ENCODE results near the gene FIBCD1. TPM values are rescaled to one million over a fixed set of nuclear protein-coding genes. Genes with fewer than 3 reads are reported as not detected.
A peak's percentile ranks its signal among the peaks of the same experiment; 100 is the strongest.

The FIBCD1 gene
- total RNA-seq, 1 experiment from 2014 or later, result 6.6 TPM

DNA sequence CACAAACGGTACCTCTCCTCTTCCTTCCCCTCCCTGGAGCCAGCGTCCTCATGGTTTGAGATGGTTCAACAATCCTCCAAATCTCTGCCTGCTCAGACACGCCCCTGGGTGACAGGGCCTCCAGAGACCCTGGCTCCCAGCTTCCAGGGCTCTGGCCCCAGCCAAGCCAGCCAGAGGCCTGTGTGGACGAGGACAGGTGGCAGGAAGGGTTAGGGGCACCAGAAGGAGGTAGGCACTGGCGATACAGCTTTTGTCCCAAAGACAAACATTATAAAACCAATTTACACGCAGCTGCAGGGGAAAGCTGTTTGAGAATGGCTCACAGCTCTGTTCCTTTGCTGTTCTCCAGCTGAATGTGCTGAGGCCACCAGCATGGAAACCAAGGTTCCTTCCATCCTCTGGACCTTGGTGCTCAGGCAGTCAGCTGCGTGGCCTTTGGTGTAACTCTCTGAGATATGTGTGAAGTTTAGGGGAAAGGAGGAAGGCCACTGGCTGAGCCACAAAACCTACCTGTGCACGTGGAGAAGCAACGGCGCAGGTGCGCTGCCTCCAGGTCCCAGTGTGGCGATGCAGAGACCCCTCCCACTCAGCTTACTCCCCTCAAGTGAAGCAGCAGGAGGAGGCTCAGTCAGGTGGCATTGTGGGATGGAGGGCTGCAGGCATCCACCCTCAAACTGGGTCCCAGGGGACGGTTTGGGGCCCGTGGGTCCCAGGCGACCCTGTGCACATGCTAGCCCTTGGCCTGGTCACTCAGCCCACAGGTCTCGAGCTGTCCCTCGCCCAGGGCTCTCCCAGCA lies 38.1 kb downstream of the FIBCD1 start:
- ATAC-seq, result no peak
- H3K4me3 Mint-ChIP-seq, result no peak overlapping the region
- H3K36me3 Mint-ChIP-seq, result no peaks in the 10 kb centered on the region
- TF ChIP-seq, protein P1, sequence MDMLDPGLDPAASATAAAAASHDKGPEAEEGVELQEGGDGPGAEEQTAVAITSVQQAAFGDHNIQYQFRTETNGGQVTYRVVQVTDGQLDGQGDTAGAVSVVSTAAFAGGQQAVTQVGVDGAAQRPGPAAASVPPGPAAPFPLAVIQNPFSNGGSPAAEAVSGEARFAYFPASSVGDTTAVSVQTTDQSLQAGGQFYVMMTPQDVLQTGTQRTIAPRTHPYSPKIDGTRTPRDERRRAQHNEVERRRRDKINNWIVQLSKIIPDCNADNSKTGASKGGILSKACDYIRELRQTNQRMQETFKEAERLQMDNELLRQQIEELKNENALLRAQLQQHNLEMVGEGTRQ (CRISPR knock-in tag; IDR thresholded peaks at IDR 0.05), result no peak
- TF ChIP-seq ZBTB21 (CRISPR knock-in tag; IDR thresholded peaks at IDR 0.05; ENCODE audit: borderline replicate concordance) (no peak), KAT7 (CRISPR knock-in tag; IDR thresholded peaks at IDR 0.05; ENCODE audit: borderline replicate concordance) (no peak), JAZF1 (CRISPR knock-in tag; IDR thresholded peaks at IDR 0.05) (no peak), NFATC4 (CRISPR knock-in tag; IDR thresholded peaks at IDR 0.05) (no peak)
- TF ChIP-seq, protein P2, sequence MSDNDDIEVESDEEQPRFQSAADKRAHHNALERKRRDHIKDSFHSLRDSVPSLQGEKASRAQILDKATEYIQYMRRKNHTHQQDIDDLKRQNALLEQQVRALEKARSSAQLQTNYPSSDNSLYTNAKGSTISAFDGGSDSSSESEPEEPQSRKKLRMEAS (CRISPR knock-in tag; IDR thresholded peaks at IDR 0.05), result no peak
- TF ChIP-seq, protein P3, sequence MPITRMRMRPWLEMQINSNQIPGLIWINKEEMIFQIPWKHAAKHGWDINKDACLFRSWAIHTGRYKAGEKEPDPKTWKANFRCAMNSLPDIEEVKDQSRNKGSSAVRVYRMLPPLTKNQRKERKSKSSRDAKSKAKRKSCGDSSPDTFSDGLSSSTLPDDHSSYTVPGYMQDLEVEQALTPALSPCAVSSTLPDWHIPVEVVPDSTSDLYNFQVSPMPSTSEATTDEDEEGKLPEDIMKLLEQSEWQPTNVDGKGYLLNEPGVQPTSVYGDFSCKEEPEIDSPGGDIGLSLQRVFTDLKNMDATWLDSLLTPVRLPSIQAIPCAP (CRISPR knock-in tag; IDR thresholded peaks at IDR 0.05), result no peak
- TF ChIP-seq, protein P4, sequence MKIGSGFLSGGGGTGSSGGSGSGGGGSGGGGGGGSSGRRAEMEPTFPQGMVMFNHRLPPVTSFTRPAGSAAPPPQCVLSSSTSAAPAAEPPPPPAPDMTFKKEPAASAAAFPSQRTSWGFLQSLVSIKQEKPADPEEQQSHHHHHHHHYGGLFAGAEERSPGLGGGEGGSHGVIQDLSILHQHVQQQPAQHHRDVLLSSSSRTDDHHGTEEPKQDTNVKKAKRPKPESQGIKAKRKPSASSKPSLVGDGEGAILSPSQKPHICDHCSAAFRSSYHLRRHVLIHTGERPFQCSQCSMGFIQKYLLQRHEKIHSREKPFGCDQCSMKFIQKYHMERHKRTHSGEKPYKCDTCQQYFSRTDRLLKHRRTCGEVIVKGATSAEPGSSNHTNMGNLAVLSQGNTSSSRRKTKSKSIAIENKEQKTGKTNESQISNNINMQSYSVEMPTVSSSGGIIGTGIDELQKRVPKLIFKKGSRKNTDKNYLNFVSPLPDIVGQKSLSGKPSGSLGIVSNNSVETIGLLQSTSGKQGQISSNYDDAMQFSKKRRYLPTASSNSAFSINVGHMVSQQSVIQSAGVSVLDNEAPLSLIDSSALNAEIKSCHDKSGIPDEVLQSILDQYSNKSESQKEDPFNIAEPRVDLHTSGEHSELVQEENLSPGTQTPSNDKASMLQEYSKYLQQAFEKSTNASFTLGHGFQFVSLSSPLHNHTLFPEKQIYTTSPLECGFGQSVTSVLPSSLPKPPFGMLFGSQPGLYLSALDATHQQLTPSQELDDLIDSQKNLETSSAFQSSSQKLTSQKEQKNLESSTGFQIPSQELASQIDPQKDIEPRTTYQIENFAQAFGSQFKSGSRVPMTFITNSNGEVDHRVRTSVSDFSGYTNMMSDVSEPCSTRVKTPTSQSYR (CRISPR knock-in tag; IDR thresholded peaks at IDR 0.05), result no peak
- TF ChIP-seq, protein P5, sequence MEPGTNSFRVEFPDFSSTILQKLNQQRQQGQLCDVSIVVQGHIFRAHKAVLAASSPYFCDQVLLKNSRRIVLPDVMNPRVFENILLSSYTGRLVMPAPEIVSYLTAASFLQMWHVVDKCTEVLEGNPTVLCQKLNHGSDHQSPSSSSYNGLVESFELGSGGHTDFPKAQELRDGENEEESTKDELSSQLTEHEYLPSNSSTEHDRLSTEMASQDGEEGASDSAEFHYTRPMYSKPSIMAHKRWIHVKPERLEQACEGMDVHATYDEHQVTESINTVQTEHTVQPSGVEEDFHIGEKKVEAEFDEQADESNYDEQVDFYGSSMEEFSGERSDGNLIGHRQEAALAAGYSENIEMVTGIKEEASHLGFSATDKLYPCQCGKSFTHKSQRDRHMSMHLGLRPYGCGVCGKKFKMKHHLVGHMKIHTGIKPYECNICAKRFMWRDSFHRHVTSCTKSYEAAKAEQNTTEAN (CRISPR knock-in tag; IDR thresholded peaks at IDR 0.05), result no peak
- ChIA-PET CTCF (interaction anchor here (1.2 to 2.5 kb wide), 5 partner anchors 31 to 98 kb away, joined by 4 to 14 read pairs (median 5); no protein-coding TSS in a partner anchor), POLR2A (no interaction called here)
- DNase-seq (ENCODE audit: low spot score), result no peak
- H3K4me1 Mint-ChIP-seq, result no peaks in the 10 kb centered on the region
- peak overlapping the region; percentile 45; the same call in 1 of the 2 replicates for H3K27ac Mint-ChIP-seq
- no peaks in the 10 kb centered on the region for H3K9me3 Mint-ChIP-seq
- no peaks in the 10 kb centered on the region for H3K27me3 Mint-ChIP-seq (ENCODE audit: low read depth)

DNA sequence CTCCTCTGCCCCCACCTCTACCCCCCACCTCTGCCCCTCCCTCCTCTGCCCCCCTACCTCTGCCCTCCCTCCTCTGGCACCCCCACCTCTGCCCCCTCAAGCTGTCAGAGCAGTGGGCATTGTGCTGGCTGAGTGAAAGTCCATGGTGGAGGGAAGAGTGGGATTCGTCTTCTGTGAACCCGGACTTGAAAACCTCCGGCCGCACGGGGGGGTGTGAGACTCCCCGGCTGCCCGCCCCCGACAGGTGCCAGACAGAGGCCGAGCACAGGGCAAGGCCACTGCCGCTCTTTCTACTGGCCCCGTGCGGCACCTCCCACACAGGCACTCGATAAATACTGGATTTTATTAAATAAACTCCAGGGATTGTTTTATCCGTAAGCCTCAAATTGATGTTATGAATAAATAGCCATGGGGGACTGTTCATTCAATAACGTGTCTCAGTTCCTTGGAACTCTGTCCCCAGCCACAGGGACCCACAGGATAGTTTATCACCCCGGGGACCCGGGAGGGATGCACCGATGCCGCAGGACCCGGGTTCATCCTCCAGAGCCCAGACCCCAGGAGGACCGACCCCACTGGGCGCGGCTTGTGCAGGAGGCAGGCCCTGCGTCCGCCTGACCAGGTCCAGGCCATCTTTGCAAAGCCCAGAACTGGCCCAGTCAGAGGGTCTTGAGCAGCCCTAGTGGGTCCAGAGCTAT lies 39.8 kb downstream of the FIBCD1 start:
- H3K4me1 Mint-ChIP-seq, result no peaks in the 10 kb centered on the region
- H3K27ac Mint-ChIP-seq, result no peak overlapping the region
- no peaks in the 10 kb centered on the region for H3K36me3 Mint-ChIP-seq
- ATAC-seq (no peak), DNase-seq (ENCODE audit: low spot score) (no peak)
- POLR2A ChIA-PET, result no interaction called here
- no peaks in the 10 kb centered on the region for H3K27me3 Mint-ChIP-seq (ENCODE audit: low read depth)
- no peak overlapping the region for H3K4me3 Mint-ChIP-seq
- CTCF ChIA-PET, result interaction anchor here (0.6 to 2.5 kb wide), 5 partner anchors 31 to 100 kb away, joined by 3 to 14 read pairs (median 5); no protein-coding TSS in a partner anchor
- TF ChIP-seq, protein P6, sequence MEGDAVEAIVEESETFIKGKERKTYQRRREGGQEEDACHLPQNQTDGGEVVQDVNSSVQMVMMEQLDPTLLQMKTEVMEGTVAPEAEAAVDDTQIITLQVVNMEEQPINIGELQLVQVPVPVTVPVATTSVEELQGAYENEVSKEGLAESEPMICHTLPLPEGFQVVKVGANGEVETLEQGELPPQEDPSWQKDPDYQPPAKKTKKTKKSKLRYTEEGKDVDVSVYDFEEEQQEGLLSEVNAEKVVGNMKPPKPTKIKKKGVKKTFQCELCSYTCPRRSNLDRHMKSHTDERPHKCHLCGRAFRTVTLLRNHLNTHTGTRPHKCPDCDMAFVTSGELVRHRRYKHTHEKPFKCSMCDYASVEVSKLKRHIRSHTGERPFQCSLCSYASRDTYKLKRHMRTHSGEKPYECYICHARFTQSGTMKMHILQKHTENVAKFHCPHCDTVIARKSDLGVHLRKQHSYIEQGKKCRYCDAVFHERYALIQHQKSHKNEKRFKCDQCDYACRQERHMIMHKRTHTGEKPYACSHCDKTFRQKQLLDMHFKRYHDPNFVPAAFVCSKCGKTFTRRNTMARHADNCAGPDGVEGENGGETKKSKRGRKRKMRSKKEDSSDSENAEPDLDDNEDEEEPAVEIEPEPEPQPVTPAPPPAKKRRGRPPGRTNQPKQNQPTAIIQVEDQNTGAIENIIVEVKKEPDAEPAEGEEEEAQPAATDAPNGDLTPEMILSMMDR (IDR thresholded peaks at IDR 0.05), result no peak
- TF ChIP-seq TEAD4 (CRISPR knock-in tag; IDR thresholded peaks at IDR 0.05), result no peak
- no peak for TF ChIP-seq IRF2 (CRISPR knock-in tag; IDR thresholded peaks at IDR 0.05; ENCODE audit: borderline replicate concordance, low read depth)
- TF ChIP-seq, protein P7, sequence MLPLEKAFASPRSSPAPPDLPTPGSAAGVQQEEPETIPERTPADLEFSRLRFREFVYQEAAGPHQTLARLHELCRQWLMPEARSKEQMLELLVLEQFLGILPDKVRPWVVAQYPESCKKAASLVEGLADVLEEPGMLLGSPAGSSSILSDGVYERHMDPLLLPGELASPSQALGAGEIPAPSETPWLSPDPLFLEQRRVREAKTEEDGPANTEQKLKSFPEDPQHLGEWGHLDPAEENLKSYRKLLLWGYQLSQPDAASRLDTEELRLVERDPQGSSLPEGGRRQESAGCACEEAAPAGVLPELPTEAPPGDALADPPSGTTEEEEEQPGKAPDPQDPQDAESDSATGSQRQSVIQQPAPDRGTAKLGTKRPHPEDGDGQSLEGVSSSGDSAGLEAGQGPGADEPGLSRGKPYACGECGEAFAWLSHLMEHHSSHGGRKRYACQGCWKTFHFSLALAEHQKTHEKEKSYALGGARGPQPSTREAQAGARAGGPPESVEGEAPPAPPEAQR (CRISPR knock-in tag; IDR thresholded peaks at IDR 0.05), result no peak
- TF ChIP-seq ELF4 (CRISPR knock-in tag; IDR thresholded peaks at IDR 0.05; ENCODE audit: low read depth), result no peak
- TF ChIP-seq FOXK1 (CRISPR knock-in tag; IDR thresholded peaks at IDR 0.05), result no peak
- no peaks in the 10 kb centered on the region for H3K9me3 Mint-ChIP-seq
